IMR-90 (cell line): ENCODE data around the gene DCANP1. TPM values are rescaled to one million over a fixed set of nuclear protein-coding genes. Genes with fewer than 3 reads are reported as not detected.

Source experiments
- ATAC-seq: fragments of 200-7000 bp; cut with Tn5 transposase; 2 replicates; pipeline ENCODE4 v1.9.1; 2020; ENCODE audit warnings: low read depth, mild to moderate bottlenecking, moderate library complexity
- BruUV-seq: library from RNA; stranded (reverse); fragments of 400-500 nt; replicated peaks from 2 replicates; lab custom pipeline; 2021; lab: Mats Ljungman, UMichigan
- CTCF ChIA-PET: fragments of 300-600 bp; formaldehyde crosslinking; extraction: SDS; loops from one replicate; lab custom pipeline; 2021; ENCODE audit warnings: antibody characterized with exemption; lab: Yijun Ruan, JAX
- POLR2A ChIA-PET: fragments of 300-600 bp; sonication (Branson Sonifier 250); formaldehyde crosslinking; loops from one replicate; lab custom pipeline; 2022; ENCODE audit warnings: antibody characterized with exemption; ENCODE audit not compliant: unreplicated experiment; lab: Charles Lee
- DNase-seq: peaks from one replicate; pipeline ENCODE4 v3.0.0; 2013
- H2AFZ ChIP-seq: replicated peaks from 2 replicates; pipeline ENCODE3; 2013; ENCODE audit warnings: low read length, mild to moderate bottlenecking; ENCODE audit not compliant: poor library complexity
- H2AK5ac ChIP-seq: 2 replicates; pipeline ENCODE4 v1.6.1; 2013; ENCODE audit warnings: low read depth, low read length, inconsistent platforms
- H2AK9ac ChIP-seq: replicated peaks from 2 replicates; pipeline ENCODE3; 2013; ENCODE audit warnings: mild to moderate bottlenecking, low read depth, low read length, moderate library complexity; ENCODE audit not compliant: poor library complexity
- H2BK120ac ChIP-seq: 2 replicates; pipeline ENCODE4 v1.6.1; 2013; ENCODE audit warnings: low read depth, low read length, inconsistent platforms
- H2BK15ac ChIP-seq: 3 replicates; pipeline ENCODE4 v1.6.1; 2013; ENCODE audit warnings: low read depth, low read length, inconsistent platforms
- H2BK20ac ChIP-seq: 2 replicates; pipeline ENCODE4 v1.6.1; 2013; ENCODE audit warnings: low read depth, mild to moderate bottlenecking, inconsistent platforms, low read length, moderate library complexity
- H2BK5ac ChIP-seq: 2 replicates; pipeline ENCODE4 v1.6.1; 2013; ENCODE audit warnings: mild to moderate bottlenecking, low read depth, low read length, inconsistent platforms; ENCODE audit not compliant: poor library complexity, severe bottlenecking
- H3K14ac ChIP-seq: replicated peaks from 2 replicates; pipeline ENCODE4 v1.6.1; 2013; ENCODE audit warnings: low read depth, low read length, inconsistent platforms
- H3K18ac ChIP-seq: 2 replicates; pipeline ENCODE4 v1.6.1; 2013; ENCODE audit warnings: low read depth, low read length, control low read depth
- H3K23ac ChIP-seq: 2 replicates; pipeline ENCODE4 v1.6.1; 2013; ENCODE audit warnings: low read depth, low read length, inconsistent platforms
- H3K27ac ChIP-seq: 2 replicates; pipeline ENCODE4 v1.5.1; 2013; ENCODE audit warnings: mild to moderate bottlenecking, control low read depth, low read length; ENCODE audit not compliant: insufficient read depth
- H3K27me3 ChIP-seq: 2 replicates; pipeline ENCODE4 v1.6.1; 2013; ENCODE audit warnings: low read length; ENCODE audit not compliant: control insufficient read depth, insufficient read depth
- H3K36me3 ChIP-seq: 2 replicates; pipeline ENCODE4 v1.6.1; 2013; ENCODE audit warnings: low read length, mixed read lengths; ENCODE audit not compliant: control insufficient read depth, insufficient read depth
- H3K4ac ChIP-seq: 2 replicates; pipeline ENCODE4 v1.6.1; 2013; ENCODE audit warnings: low read depth, low read length, inconsistent platforms
- H3K4me1 ChIP-seq: 2 replicates; pipeline ENCODE4 v1.6.1; 2013; ENCODE audit warnings: low read length, mixed read lengths; ENCODE audit not compliant: control insufficient read depth, insufficient read depth
- H3K4me2 ChIP-seq: 2 replicates; pipeline ENCODE4 v1.6.1; 2013; ENCODE audit warnings: low read depth, mild to moderate bottlenecking, control low read depth, low read length, moderate library complexity
- H3K4me3 ChIP-seq: 2 replicates; pipeline ENCODE4 v1.5.1; 2013; ENCODE audit warnings: low read depth, mild to moderate bottlenecking, control low read depth, low read length, moderate library complexity; ENCODE audit not compliant: insufficient read depth
- H3K56ac ChIP-seq: 2 replicates; pipeline ENCODE4 v1.6.1; 2013; ENCODE audit warnings: low read length, inconsistent platforms; ENCODE audit not compliant: insufficient read depth; ENCODE audit errors: extremely low read depth
- H3K79me1 ChIP-seq, 2 experiments: 2 replicates each; pipeline ENCODE4 v1.6.1; 2013; ENCODE audit warnings: low read length in 2 of 2, inconsistent platforms in 1 of 2, low read depth in 1 of 2
- H3K9ac ChIP-seq: 2 replicates; pipeline ENCODE4 v1.6.1; 2013; ENCODE audit warnings: low read depth, low read length, control low read depth
- H3K9me1 ChIP-seq: 2 replicates; pipeline ENCODE4 v1.6.1; 2013; ENCODE audit warnings: low read length, inconsistent platforms; ENCODE audit not compliant: insufficient read depth
- H3K9me3 ChIP-seq: 2 replicates; pipeline ENCODE4 v1.6.1; 2013; ENCODE audit warnings: low read length; ENCODE audit not compliant: control insufficient read depth, insufficient read depth
- H4K20me1 ChIP-seq: 2 replicates; pipeline ENCODE4 v1.6.1; 2013; ENCODE audit warnings: low read length, inconsistent platforms; ENCODE audit not compliant: insufficient read depth
- H4K5ac ChIP-seq: 2 replicates; pipeline ENCODE4 v1.6.1; 2013; ENCODE audit warnings: mild to moderate bottlenecking, low read depth, low read length, control low read depth
- H4K8ac ChIP-seq, 2 experiments: 2 replicates each; pipeline ENCODE4 v1.6.1; 2013; ENCODE audit warnings: low read depth in 2 of 2, low read length in 2 of 2, control low read depth in 1 of 2, inconsistent platforms in 1 of 2
- H4K91ac ChIP-seq: 2 replicates; pipeline ENCODE4 v1.6.1; 2013; ENCODE audit warnings: low read depth, low read length, inconsistent platforms; ENCODE audit not compliant: insufficient read depth
- BHLHE40 ChIP-seq: fragments of 150-350 bp; IDR thresholded peaks from 2 replicates; pipeline ENCODE4 v1.6.1; 2016; ENCODE audit warnings: mild to moderate bottlenecking, low read depth, low read length
- CEBPB ChIP-seq: IDR thresholded peaks from 2 replicates; pipeline ENCODE4 v1.6.1; 2012; ENCODE audit warnings: low read depth, low read length, improper control_type of control experiment
- FOS ChIP-seq: fragments of 150-350 bp; IDR thresholded peaks from 2 replicates; pipeline ENCODE4 v1.6.1; 2016; ENCODE audit warnings: low read depth, low read length
- MAFK ChIP-seq: IDR thresholded peaks from 2 replicates; pipeline ENCODE4 v1.6.1; 2012; ENCODE audit warnings: low read depth, low read length, improper control_type of control experiment
- MXI1 ChIP-seq: IDR thresholded peaks from 2 replicates; pipeline ENCODE4 v1.6.1; 2012; ENCODE audit warnings: low read depth, mild to moderate bottlenecking, low read length, moderate library complexity, borderline replicate concordance
- NFE2L2 ChIP-seq: fragments of 150-350 bp; IDR thresholded peaks from 2 replicates; pipeline ENCODE4 v1.6.1; 2016; ENCODE audit warnings: low read depth, mild to moderate bottlenecking, low read length
- POLR2A ChIP-seq: IDR thresholded peaks from 2 replicates; pipeline ENCODE4 v1.6.1; 2012; ENCODE audit warnings: mild to moderate bottlenecking, low read depth, low read length
- RAD21 ChIP-seq: IDR thresholded peaks from 2 replicates; pipeline ENCODE4 v1.6.1; 2012; ENCODE audit warnings: low read length, improper control_type of control experiment
- RCOR1 ChIP-seq: IDR thresholded peaks from 2 replicates; pipeline ENCODE4 v1.6.1; 2012; ENCODE audit warnings: mild to moderate bottlenecking, low read length, improper control_type of control experiment; ENCODE audit not compliant: insufficient replicate concordance
- RFX5 ChIP-seq: IDR thresholded peaks from 2 replicates; pipeline ENCODE4 v1.8.0; 2012; ENCODE audit warnings: low read depth, mild to moderate bottlenecking, low read length, moderate library complexity
- WGBS, 2 experiments: methylation state at CpG; one replicate each; pipeline versions ENCODE4 v1.1.5 to v1.1.7; 2013; ENCODE audit warnings: missing lambda C conversion rate in 2 of 2; ENCODE audit not compliant: insufficient read length in 1 of 2; ENCODE audit errors: extremely low coverage in 2 of 2; 5-methylcytosine and 5-hydroxymethylcytosine counted together
- dilution Hi-C: fragments of 300-500 bp; cut with HindIII; formaldehyde crosslinking; loops from one replicate; pipeline ENCODE4 v1.14.3; 2018; ENCODE audit warnings: low sequenced_read_pairs; ENCODE audit not compliant: unreplicated experiment
- in situ Hi-C: fragments of 300-500 bp; cut with MboI; formaldehyde crosslinking; loops from 3 replicates; pipeline ENCODE4 v1.14.3; 2019; ENCODE audit warnings: low sequenced_read_pairs, inconsistent platforms, mixed read lengths
- intact Hi-C: fragments of 100-400 bp; cut with micrococcal nuclease; formaldehyde crosslinking; loops from 2 replicates; pipeline ENCODE4 v1.10.0; 2022
- polyA plus RNA-seq, 3 experiments: library from polyadenylated mRNA; depleted of rRNA; stranded (reverse); fragments of >200 nt; gene quantifications; 2 replicates each; pipeline ENCODE4 v1.2.3, GENCODE V29; 2012; ENCODE audit warnings: low replicate concordance in 1 of 3
- total RNA-seq: library from RNA; depleted of rRNA; stranded (reverse); fragments of >200 nt; gene quantifications from 2 replicates; pipeline ENCODE4 v1.2.3, GENCODE V29; 2012
- TF ChIP-seq, protein P1 (sequence below): fragments of 150-350 bp; IDR thresholded peaks from 2 replicates; pipeline ENCODE4 v1.6.1; 2016; ENCODE audit warnings: low read depth, mild to moderate bottlenecking, low read length, moderate library complexity, borderline replicate concordance
- TF ChIP-seq, protein P2 (sequence below): conservative IDR thresholded peaks from 2 replicates; pipeline ENCODE4 v1.5.1; 2012; ENCODE audit warnings: mild to moderate bottlenecking, low read depth, low read length, improper control_type of control experiment
- TF ChIP-seq, protein P3 (sequence below): fragments of 150-350 bp; IDR thresholded peaks from 2 replicates; pipeline ENCODE4 v1.6.1; 2017; ENCODE audit warnings: mild to moderate bottlenecking, antibody characterized with exemption, low read length, low read depth

DCANP1 gene
- total and polyA plus RNA-seq, 2 of the 4 experiments (the other 2 are of a cell fraction) = not detected

DNA sequence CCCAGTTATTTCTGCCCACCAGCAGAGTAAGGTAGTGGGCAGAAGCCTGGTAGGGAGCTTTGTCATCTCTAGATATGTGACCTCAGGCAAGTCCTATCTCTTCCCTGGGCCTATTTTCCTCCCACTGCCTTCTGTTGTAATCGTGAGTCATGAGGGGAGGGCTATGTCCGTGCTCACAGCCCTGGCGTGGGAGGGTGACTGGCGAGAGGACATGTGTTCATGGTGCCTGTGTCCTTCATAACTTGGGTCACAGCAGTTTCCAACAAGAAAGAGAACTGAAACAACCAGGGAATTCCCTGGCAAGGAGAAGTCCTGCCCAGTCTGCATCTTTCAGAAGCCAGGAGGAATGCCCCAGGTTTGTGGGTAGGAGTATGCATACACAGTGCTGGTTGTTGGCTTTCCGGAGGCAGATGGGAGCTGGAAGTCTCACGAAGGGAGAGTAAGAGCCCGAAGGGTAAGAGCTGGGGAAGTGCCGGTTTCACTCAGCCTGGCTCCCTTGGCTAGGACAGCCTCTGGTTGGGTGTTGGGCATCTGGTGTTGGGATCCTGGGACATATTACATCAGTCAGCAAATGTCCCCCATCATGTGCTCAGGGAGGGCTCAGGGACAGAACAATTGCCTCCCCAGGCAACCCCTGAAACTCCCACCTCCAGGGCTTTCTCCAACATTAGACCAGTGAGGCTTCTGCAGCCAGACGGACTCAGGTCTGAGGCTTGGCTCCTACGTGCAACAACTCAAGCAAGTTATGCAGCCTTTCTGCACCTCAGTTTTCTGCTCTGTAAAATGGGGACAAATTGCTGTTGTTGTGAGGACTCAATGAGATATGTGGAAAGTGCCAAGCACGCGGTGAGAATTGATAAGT lies 9.3 kb upstream of the DCANP1 start:
- H3K36me3 ChIP-seq = no peaks in the 10 kb centered on the region
- in situ Hi-C loops (no loop called here), intact Hi-C loops (no loop called here), dilution Hi-C loops (loop anchor here (25.0 kb wide), 1 partner anchor 106 kb away; no protein-coding TSS in a partner anchor)
- no peak overlapping the region for H3K56ac ChIP-seq
- H2BK120ac ChIP-seq = peak overlapping the region; percentile 30
- peak overlapping the region; percentile 1; the same call in 1 of the 2 replicates for H2AK5ac ChIP-seq
- 83% methylated on average over 2 of the region's 12 CpGs; no CpG with 5 or more reads in 1 of the 2 experiments for WGBS, 2 experiments
- H3K4ac ChIP-seq = peak overlapping the region; percentile 62
- no peak overlapping the region for H4K5ac ChIP-seq
- peaks cover 12% of the 10 kb centered on the region for H3K4me1 ChIP-seq
- no TSS peak for BruUV-seq
- H3K27ac ChIP-seq = no peak overlapping the region
- no peak overlapping the region for H3K23ac ChIP-seq
- H3K4me3 ChIP-seq = no peak overlapping the region
- H3K9me1 ChIP-seq = peaks cover 5% of the 10 kb centered on the region
- H3K14ac ChIP-seq = no peak overlapping the region
- H3K9ac ChIP-seq = no peak overlapping the region
- peak overlapping the region; percentile 59 for H2BK5ac ChIP-seq
- H2AFZ ChIP-seq = peak overlapping the region; percentile 46
- ATAC-seq (peak; percentile 80), DNase-seq (peak; percentile 88)
- H2BK15ac ChIP-seq = no peak overlapping the region
- CTCF ChIA-PET = interaction anchor here (1.2 to 1.9 kb wide), 3 partner anchors 10 to 110 kb away, joined by 4 to 7 read pairs (median 5); no protein-coding TSS in a partner anchor
- peak overlapping the region; percentile 55; the same call in 1 of the 2 replicates for H3K4me2 ChIP-seq
- no peaks in the 10 kb centered on the region for H3K79me1 ChIP-seq
- peak overlapping the region; percentile 25; the same call in 1 of the 2 replicates for H2BK20ac ChIP-seq
- POLR2A ChIA-PET = no interaction called here
- H3K18ac ChIP-seq = no peak overlapping the region; the same call in 1 of the 2 replicates
- peak overlapping the region; percentile 35 for H2AK9ac ChIP-seq
- H3K9me3 ChIP-seq = no peaks in the 10 kb centered on the region
- H4K8ac ChIP-seq = peak overlapping the region in 1 of 2 experiments; percentile 48; a peak in 1 of 4 replicates
- H4K91ac ChIP-seq = peak overlapping the region; percentile 43
- H4K20me1 ChIP-seq = no peaks in the 10 kb centered on the region
- H3K27me3 ChIP-seq = peaks cover 26% of the 10 kb centered on the region
- TF ChIP-seq, protein P1, sequence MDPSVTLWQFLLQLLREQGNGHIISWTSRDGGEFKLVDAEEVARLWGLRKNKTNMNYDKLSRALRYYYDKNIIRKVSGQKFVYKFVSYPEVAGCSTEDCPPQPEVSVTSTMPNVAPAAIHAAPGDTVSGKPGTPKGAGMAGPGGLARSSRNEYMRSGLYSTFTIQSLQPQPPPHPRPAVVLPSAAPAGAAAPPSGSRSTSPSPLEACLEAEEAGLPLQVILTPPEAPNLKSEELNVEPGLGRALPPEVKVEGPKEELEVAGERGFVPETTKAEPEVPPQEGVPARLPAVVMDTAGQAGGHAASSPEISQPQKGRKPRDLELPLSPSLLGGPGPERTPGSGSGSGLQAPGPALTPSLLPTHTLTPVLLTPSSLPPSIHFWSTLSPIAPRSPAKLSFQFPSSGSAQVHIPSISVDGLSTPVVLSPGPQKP = no peak
- TF ChIP-seq MXI1 (no peak), NFE2L2 (no peak), RAD21 (no peak), RFX5 (no peak), CEBPB (peak; percentile 79), FOS (peak; percentile 73), MAFK (no peak; the same call in 1 of the 2 replicates), BHLHE40 (peak; percentile 22; the same call in 1 of the 2 replicates), RCOR1 (no peak), POLR2A (no peak)
- TF ChIP-seq, protein P2, sequence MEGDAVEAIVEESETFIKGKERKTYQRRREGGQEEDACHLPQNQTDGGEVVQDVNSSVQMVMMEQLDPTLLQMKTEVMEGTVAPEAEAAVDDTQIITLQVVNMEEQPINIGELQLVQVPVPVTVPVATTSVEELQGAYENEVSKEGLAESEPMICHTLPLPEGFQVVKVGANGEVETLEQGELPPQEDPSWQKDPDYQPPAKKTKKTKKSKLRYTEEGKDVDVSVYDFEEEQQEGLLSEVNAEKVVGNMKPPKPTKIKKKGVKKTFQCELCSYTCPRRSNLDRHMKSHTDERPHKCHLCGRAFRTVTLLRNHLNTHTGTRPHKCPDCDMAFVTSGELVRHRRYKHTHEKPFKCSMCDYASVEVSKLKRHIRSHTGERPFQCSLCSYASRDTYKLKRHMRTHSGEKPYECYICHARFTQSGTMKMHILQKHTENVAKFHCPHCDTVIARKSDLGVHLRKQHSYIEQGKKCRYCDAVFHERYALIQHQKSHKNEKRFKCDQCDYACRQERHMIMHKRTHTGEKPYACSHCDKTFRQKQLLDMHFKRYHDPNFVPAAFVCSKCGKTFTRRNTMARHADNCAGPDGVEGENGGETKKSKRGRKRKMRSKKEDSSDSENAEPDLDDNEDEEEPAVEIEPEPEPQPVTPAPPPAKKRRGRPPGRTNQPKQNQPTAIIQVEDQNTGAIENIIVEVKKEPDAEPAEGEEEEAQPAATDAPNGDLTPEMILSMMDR = no peak
- TF ChIP-seq, protein P3, sequence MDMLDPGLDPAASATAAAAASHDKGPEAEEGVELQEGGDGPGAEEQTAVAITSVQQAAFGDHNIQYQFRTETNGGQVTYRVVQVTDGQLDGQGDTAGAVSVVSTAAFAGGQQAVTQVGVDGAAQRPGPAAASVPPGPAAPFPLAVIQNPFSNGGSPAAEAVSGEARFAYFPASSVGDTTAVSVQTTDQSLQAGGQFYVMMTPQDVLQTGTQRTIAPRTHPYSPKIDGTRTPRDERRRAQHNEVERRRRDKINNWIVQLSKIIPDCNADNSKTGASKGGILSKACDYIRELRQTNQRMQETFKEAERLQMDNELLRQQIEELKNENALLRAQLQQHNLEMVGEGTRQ = peak; percentile 49; the same call in 1 of the 2 replicates
